Heart left ventricle (tissue), 13 donors: ENCODE results near the gene TMTC2.

Source experiments
- POLR2A ChIP-seq, 2 donors: fragments of 450-650 bp; IDR thresholded peaks; one replicate each; pipeline ENCODE4 v1.6.1; 2017; ENCODE audit warnings: antibody characterized with exemption in 2 of 2, mild to moderate bottlenecking in 2 of 2, moderate library complexity in 2 of 2
- TF ChIP-seq, protein P1 (sequence below), 12 donors: fragments of 200-600 bp; sonication (generic) in 4 of 12; IDR thresholded peaks; one replicate each; pipeline versions ENCODE4 v1.5.0 to v1.8.0; 2018 to 2022; ENCODE audit warnings: antibody characterized with exemption in 12 of 12, mild to moderate bottlenecking in 5 of 12
- donor health status: ischemic (EF 13 %, LVEDD 7.1; RV severe dilation, severe dysfunction).
- donor health status: DM: no; HTN: yes; CAD: no.
- donor health status: DM: no; HTN: no; CAD: no.
- donor health status: ischemic (EF 25% LVEDD 6.9; RV normal size, moderate dysfunction).
- donor health status: ischemic (EF 25% LVEDD 5.7; RV mildly dilated, moderate dysfunction).
- donor health status: ischemic (EF 35%, LVEDD 5.7; RV mildly dilated, moderate dysfunction).
- donor health status: nonischemic (EF 11% LVEDD 7.7; RV severe dilation, severe dysfunction).
- donor health status: DM: yes; HTN: yes; CAD: no.
- donor health status: PGD.
- donor health status: ischemic (EF 29% LVEDD 5.4; RV normal size, mild dysfunction).
- donor health status: nonischemic (EF 23%, LVEDD 6.1; RV moderate dilation, normal function).

DNA sequence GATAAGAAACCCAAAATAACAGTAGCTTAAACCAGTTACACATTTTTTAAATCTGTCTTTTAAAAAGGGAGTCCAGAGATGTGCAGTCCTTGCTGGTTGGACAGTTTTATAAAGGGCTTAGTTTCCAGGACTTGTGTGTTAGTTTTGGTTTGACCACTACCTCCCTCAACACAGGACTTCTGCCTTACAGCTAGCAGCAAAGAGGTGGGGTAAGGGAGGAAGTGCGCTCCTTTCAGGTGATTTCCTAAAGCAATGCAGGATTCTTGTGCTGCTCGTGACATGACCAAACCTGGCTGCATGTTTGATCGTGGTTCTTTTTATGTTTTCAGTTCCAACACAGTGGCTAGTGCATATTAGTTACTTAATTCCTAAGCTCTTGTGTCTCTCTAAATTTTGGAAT, 266.2 kb downstream of the TMTC2 start:
- TF ChIP-seq, protein P1, sequence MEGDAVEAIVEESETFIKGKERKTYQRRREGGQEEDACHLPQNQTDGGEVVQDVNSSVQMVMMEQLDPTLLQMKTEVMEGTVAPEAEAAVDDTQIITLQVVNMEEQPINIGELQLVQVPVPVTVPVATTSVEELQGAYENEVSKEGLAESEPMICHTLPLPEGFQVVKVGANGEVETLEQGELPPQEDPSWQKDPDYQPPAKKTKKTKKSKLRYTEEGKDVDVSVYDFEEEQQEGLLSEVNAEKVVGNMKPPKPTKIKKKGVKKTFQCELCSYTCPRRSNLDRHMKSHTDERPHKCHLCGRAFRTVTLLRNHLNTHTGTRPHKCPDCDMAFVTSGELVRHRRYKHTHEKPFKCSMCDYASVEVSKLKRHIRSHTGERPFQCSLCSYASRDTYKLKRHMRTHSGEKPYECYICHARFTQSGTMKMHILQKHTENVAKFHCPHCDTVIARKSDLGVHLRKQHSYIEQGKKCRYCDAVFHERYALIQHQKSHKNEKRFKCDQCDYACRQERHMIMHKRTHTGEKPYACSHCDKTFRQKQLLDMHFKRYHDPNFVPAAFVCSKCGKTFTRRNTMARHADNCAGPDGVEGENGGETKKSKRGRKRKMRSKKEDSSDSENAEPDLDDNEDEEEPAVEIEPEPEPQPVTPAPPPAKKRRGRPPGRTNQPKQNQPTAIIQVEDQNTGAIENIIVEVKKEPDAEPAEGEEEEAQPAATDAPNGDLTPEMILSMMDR (IDR thresholded peaks at IDR 0.05), result no peak
- no peak for TF ChIP-seq POLR2A (IDR thresholded peaks at IDR 0.05)
